GM12878 (cell line): ENCODE measurements around the gene PTPRD. TPM values are rescaled to one million over a fixed set of nuclear protein-coding genes. Genes with fewer than 3 reads are reported as not detected.

Experiments used
- ATAC-seq: fragments of 200-7000 bp; cut with Tn5 transposase; 3 replicates; pipeline ENCODE4 v1.9.1; 2020; ENCODE audit warnings: mild to moderate bottlenecking, moderate library complexity
- BruUV-seq: library from RNA; stranded (reverse); fragments of 400-500 nt; replicated peaks from 2 replicates; lab custom pipeline; 2021; lab: Mats Ljungman, UMichigan
- CTCF ChIA-PET: fragments of 300-600 bp; sonication (Branson Sonifier 250); formaldehyde crosslinking; extraction: SDS; loops from one replicate; lab custom pipeline; 2021; ENCODE audit warnings: inconsistent platforms; lab: Yijun Ruan, JAX
- POLR2A ChIA-PET: fragments of 350-600 bp; formaldehyde crosslinking; extraction: SDS; loops from one replicate; lab custom pipeline; 2021; ENCODE audit warnings: inconsistent platforms; lab: Charles Lee
- RAD21 ChIA-PET: fragments of 300-600 bp; sonication (Branson Sonifier 250); formaldehyde crosslinking; loops from one replicate; lab custom pipeline; 2023; ENCODE audit warnings: antibody characterized with exemption; ENCODE audit not compliant: unreplicated experiment; lab: Charles Lee
- SMC1A ChIA-PET: fragments of 300-600 bp; sonication (Branson Sonifier 250); formaldehyde crosslinking; loops from one replicate; lab custom pipeline; 2023; ENCODE audit not compliant: unreplicated experiment, uncharacterized antibody; lab: Charles Lee
- DNase-seq: peaks from one replicate; pipeline ENCODE4 v3.0.0-alpha.2; 2011; ENCODE audit warnings: low read depth, low spot score
- FAIRE-seq: peaks from 3 replicates; lab custom pipeline; 2011; peaks lifted over from hg19 to GRCh38; lab: Jason Lieb, UNC
- H2AFZ ChIP-seq: 2 replicates; pipeline ENCODE4 v1.6.0; 2011; ENCODE audit warnings: low read depth, low read length, control low read depth; ENCODE audit not compliant: control insufficient read depth
- H3K27ac ChIP-seq: 2 replicates; pipeline ENCODE4 v1.5.1; 2011; ENCODE audit warnings: control low read depth; ENCODE audit not compliant: control insufficient read depth, insufficient read depth
- H3K27me3 ChIP-seq, 2 experiments: replicated peaks in 1 of 2; 2 replicates each; pipeline versions ENCODE4 v1.6.0 to v1.6.1; 2011; ENCODE audit warnings: low read length in 1 of 2; ENCODE audit not compliant: control insufficient read depth in 2 of 2, insufficient read depth in 2 of 2
- H3K36me3 ChIP-seq, 2 experiments: 2 replicates each; pipeline ENCODE4 v1.5.1; 2011; ENCODE audit warnings: low read length in 1 of 2; ENCODE audit not compliant: control insufficient read depth in 2 of 2, insufficient read depth in 2 of 2
- H3K4me1 ChIP-seq: 2 replicates; pipeline ENCODE4 v1.6.1; 2011; ENCODE audit warnings: mild to moderate bottlenecking, low read length, moderate library complexity, mixed read lengths; ENCODE audit not compliant: control insufficient read depth, insufficient read depth
- H3K4me2 ChIP-seq: 2 replicates; pipeline ENCODE4 v1.6.0; 2011; ENCODE audit warnings: control low read depth; ENCODE audit not compliant: control insufficient read depth, insufficient read depth
- H3K4me3 ChIP-seq: fragments of 200-600 bp; sonication (generic); 2 replicates; pipeline ENCODE4 v1.5.1; 2016
- H3K79me2 ChIP-seq: 2 replicates; pipeline ENCODE4 v1.6.0; 2011; ENCODE audit warnings: low read length; ENCODE audit not compliant: control insufficient read depth, insufficient read depth
- H3K9ac ChIP-seq: 2 replicates; pipeline ENCODE4 v1.8.0; 2011; ENCODE audit warnings: low read length, control low read depth, mixed read lengths; ENCODE audit not compliant: control insufficient read depth, insufficient read depth
- H3K9me3 ChIP-seq: replicated peaks from 3 replicates; pipeline ENCODE4 v1.5.1; 2011; ENCODE audit warnings: mild to moderate bottlenecking, low read length; ENCODE audit not compliant: control insufficient read depth, insufficient read depth
- H4K20me1 ChIP-seq: 2 replicates; pipeline ENCODE4 v1.6.0; 2011; ENCODE audit not compliant: control insufficient read depth, insufficient read depth
- JUNB ChIP-seq: IDR thresholded peaks from 2 replicates; pipeline ENCODE4 v1.6.1; 2016; ENCODE audit warnings: antibody characterized with exemption, mild to moderate bottlenecking
- KLF5 ChIP-seq: fragments of 450-650 bp; IDR thresholded peaks from 2 replicates; pipeline ENCODE4 v1.6.1; 2014; ENCODE audit warnings: mild to moderate bottlenecking; ENCODE audit not compliant: partially characterized antibody
- NR2F1 ChIP-seq: fragments of 450-650 bp; conservative IDR thresholded peaks from 2 replicates; pipeline ENCODE4 v1.6.1; 2017; ENCODE audit warnings: mild to moderate bottlenecking
- POU2F2 ChIP-seq: IDR thresholded peaks from 3 replicates; pipeline ENCODE4 v1.6.1; 2011; ENCODE audit warnings: low read depth, mild to moderate bottlenecking, low read length, borderline replicate concordance
- RUNX3 ChIP-seq: IDR thresholded peaks from 2 replicates; pipeline ENCODE4 v1.6.1; 2012; ENCODE audit warnings: low read length, inconsistent platforms
- SMAD5 ChIP-seq: IDR thresholded peaks from 2 replicates; pipeline ENCODE4 v1.6.1; 2016; ENCODE audit warnings: antibody characterized with exemption, low read depth
- SMARCA5 ChIP-seq: fragments of 450-650 bp; IDR thresholded peaks from 2 replicates; pipeline ENCODE4 v1.6.1; 2017; ENCODE audit warnings: mild to moderate bottlenecking
- SRF ChIP-seq, 2 experiments: IDR thresholded peaks; 2 replicates each; pipeline ENCODE4 v1.6.1; 2011; ENCODE audit warnings: low read depth in 2 of 2, low read length in 2 of 2, mild to moderate bottlenecking in 1 of 2, moderate library complexity in 1 of 2
- TCF3 ChIP-seq: IDR thresholded peaks from 2 replicates; pipeline ENCODE4 v1.6.1; 2012; ENCODE audit warnings: low read depth, mild to moderate bottlenecking, low read length, borderline replicate concordance; ENCODE audit not compliant: insufficient read depth
- WGBS: methylation state at CpG from one replicate; pipeline ENCODE4 v1.1.6; 2016; ENCODE audit warnings: low lambda C conversion rate; ENCODE audit not compliant: insufficient replicate concordance, insufficient coverage; ENCODE audit errors: missing lambda C conversion rate; 5-methylcytosine and 5-hydroxymethylcytosine counted together
- in situ Hi-C: fragments of 300-500 bp; cut with MboI; formaldehyde crosslinking; loops from 9 replicates; pipeline ENCODE4 v1.14.3; 2018; ENCODE audit warnings: mixed read lengths
- intact Hi-C: fragments of 100-400 bp; cut with micrococcal nuclease; formaldehyde crosslinking; loops from one replicate; pipeline ENCODE4 v1.14.2; 2022; ENCODE audit not compliant: unreplicated experiment
- polyA plus RNA-seq, 11 experiments: library from polyadenylated mRNA; depleted of rRNA in 4 of 11; unstranded in 6 of 11; stranded (reverse) in 5 of 11; fragments of >200 nt; fragmentation: Nextera tagmentation in 4 of 11; fragmentation: Illumina TruSeq in 1 of 11; extraction: Ambion mirVana in 4 of 11; extraction: Trizol in 1 of 11; gene quantifications; 1 replicate in 1 of 11; 2 replicates in 10 of 11; pipeline versions ENCODE4 v1.2.1 to v1.2.3, GENCODE V29; 2011 to 2016; ENCODE audit warnings: inconsistent platforms in 2 of 11, missing spikeins in 2 of 11, low read depth in 1 of 11
- total RNA-seq, 4 experiments: library from RNA; depleted of rRNA in 3 of 4; stranded (reverse); fragments of >200 nt in 3 of 4; fragmentation: Illumina TruSeq in 1 of 4; extraction: Trizol in 1 of 4; gene quantifications; 2 replicates each; pipeline versions ENCODE4 v1.2.1 to v1.2.3, GENCODE V29; 2013 to 2021
- TF ChIP-seq, protein P1 (sequence below): IDR thresholded peaks from 2 replicates; pipeline ENCODE4 v1.6.1; 2012; ENCODE audit warnings: improper control_type of control experiment, low read depth, low read length; ENCODE audit not compliant: insufficient replicate concordance
- TF ChIP-seq, protein P2 (sequence below): fragments of 450-650 bp; IDR thresholded peaks from 2 replicates; pipeline ENCODE4 v1.6.1; 2014; ENCODE audit warnings: mild to moderate bottlenecking
- TF ChIP-seq, protein P3 (sequence below): fragments of 150-350 bp; IDR thresholded peaks from 2 replicates; pipeline ENCODE4 v1.6.1; 2014; ENCODE audit warnings: mild to moderate bottlenecking, low read depth, low read length
- TF ChIP-seq, protein P4 (sequence below): fragments of 450-650 bp; formaldehyde crosslinking; IDR thresholded peaks from 2 replicates; pipeline ENCODE4 v1.4.0; 2020; ENCODE audit warnings: mild to moderate bottlenecking, moderate library complexity

The PTPRD gene
- total and polyA plus RNA-seq, 10 of the 15 experiments (the other 5 are each of a cell fraction or from before 2014, with no cell fraction given): under 0.01 to 0.05 (median 0.01) TPM; not detected in 7

- in situ Hi-C loops: no loop called here
- 0% methylated on average over 1 of the region's 1 CpG for WGBS
- no peaks in the 10 kb centered on the region for H3K36me3 ChIP-seq
- ATAC-seq (no peak), DNase-seq (no peak), FAIRE-seq (no peak)
- H4K20me1 ChIP-seq: no peaks in the 10 kb centered on the region
- ChIA-PET POLR2A (no interaction called here), RAD21 (no interaction called here), CTCF (interaction anchor here (2.4 kb wide), 1 partner anchor 10 kb away, joined by 5 read pairs; no protein-coding TSS in a partner anchor), SMC1A (interaction anchor here (0.7 to 1.2 kb wide), 2 partner anchors 282 to 306 kb away, joined by 3 to 4 read pairs; no protein-coding TSS in a partner anchor)
- no peak overlapping the region for H3K27ac ChIP-seq
- no peak overlapping the region for H3K4me2 ChIP-seq
- no peaks in the 10 kb centered on the region for H3K9me3 ChIP-seq
- intact Hi-C loops: no loop called here
- no peak overlapping the region for H2AFZ ChIP-seq
- H3K27me3 ChIP-seq: no peaks in the 10 kb centered on the region
- H3K4me3 ChIP-seq: no peak overlapping the region
- no TSS peak for BruUV-seq
- no peak overlapping the region for H3K9ac ChIP-seq
- H3K4me1 ChIP-seq: no peaks in the 10 kb centered on the region
- H3K79me2 ChIP-seq: no peaks in the 10 kb centered on the region
- TF ChIP-seq, protein P1, sequence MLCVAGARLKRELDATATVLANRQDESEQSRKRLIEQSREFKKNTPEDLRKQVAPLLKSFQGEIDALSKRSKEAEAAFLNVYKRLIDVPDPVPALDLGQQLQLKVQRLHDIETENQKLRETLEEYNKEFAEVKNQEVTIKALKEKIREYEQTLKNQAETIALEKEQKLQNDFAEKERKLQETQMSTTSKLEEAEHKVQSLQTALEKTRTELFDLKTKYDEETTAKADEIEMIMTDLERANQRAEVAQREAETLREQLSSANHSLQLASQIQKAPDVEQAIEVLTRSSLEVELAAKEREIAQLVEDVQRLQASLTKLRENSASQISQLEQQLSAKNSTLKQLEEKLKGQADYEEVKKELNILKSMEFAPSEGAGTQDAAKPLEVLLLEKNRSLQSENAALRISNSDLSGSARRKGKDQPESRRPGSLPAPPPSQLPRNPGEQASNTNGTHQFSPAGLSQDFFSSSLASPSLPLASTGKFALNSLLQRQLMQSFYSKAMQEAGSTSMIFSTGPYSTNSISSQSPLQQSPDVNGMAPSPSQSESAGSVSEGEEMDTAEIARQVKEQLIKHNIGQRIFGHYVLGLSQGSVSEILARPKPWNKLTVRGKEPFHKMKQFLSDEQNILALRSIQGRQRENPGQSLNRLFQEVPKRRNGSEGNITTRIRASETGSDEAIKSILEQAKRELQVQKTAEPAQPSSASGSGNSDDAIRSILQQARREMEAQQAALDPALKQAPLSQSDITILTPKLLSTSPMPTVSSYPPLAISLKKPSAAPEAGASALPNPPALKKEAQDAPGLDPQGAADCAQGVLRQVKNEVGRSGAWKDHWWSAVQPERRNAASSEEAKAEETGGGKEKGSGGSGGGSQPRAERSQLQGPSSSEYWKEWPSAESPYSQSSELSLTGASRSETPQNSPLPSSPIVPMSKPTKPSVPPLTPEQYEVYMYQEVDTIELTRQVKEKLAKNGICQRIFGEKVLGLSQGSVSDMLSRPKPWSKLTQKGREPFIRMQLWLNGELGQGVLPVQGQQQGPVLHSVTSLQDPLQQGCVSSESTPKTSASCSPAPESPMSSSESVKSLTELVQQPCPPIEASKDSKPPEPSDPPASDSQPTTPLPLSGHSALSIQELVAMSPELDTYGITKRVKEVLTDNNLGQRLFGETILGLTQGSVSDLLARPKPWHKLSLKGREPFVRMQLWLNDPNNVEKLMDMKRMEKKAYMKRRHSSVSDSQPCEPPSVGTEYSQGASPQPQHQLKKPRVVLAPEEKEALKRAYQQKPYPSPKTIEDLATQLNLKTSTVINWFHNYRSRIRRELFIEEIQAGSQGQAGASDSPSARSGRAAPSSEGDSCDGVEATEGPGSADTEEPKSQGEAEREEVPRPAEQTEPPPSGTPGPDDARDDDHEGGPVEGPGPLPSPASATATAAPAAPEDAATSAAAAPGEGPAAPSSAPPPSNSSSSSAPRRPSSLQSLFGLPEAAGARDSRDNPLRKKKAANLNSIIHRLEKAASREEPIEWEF: no peak
- TF ChIP-seq SRF (IDR thresholded peaks at IDR 0.05; ENCODE audit: low read depth in 2 of 2, low read length in 2 of 2) (no peak), TCF3 (no peak), KLF5 (no peak), POU2F2 (no peak), JUNB (no peak), NR2F1 (no peak), SMAD5 (no peak), RUNX3 (no peak), SMARCA5 (no peak)
- TF ChIP-seq, protein P2, sequence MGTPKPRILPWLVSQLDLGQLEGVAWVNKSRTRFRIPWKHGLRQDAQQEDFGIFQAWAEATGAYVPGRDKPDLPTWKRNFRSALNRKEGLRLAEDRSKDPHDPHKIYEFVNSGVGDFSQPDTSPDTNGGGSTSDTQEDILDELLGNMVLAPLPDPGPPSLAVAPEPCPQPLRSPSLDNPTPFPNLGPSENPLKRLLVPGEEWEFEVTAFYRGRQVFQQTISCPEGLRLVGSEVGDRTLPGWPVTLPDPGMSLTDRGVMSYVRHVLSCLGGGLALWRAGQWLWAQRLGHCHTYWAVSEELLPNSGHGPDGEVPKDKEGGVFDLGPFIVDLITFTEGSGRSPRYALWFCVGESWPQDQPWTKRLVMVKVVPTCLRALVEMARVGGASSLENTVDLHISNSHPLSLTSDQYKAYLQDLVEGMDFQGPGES: no peak
- TF ChIP-seq, protein P3, sequence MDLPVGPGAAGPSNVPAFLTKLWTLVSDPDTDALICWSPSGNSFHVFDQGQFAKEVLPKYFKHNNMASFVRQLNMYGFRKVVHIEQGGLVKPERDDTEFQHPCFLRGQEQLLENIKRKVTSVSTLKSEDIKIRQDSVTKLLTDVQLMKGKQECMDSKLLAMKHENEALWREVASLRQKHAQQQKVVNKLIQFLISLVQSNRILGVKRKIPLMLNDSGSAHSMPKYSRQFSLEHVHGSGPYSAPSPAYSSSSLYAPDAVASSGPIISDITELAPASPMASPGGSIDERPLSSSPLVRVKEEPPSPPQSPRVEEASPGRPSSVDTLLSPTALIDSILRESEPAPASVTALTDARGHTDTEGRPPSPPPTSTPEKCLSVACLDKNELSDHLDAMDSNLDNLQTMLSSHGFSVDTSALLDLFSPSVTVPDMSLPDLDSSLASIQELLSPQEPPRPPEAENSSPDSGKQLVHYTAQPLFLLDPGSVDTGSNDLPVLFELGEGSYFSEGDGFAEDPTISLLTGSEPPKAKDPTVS: no peak
- TF ChIP-seq, protein P4, sequence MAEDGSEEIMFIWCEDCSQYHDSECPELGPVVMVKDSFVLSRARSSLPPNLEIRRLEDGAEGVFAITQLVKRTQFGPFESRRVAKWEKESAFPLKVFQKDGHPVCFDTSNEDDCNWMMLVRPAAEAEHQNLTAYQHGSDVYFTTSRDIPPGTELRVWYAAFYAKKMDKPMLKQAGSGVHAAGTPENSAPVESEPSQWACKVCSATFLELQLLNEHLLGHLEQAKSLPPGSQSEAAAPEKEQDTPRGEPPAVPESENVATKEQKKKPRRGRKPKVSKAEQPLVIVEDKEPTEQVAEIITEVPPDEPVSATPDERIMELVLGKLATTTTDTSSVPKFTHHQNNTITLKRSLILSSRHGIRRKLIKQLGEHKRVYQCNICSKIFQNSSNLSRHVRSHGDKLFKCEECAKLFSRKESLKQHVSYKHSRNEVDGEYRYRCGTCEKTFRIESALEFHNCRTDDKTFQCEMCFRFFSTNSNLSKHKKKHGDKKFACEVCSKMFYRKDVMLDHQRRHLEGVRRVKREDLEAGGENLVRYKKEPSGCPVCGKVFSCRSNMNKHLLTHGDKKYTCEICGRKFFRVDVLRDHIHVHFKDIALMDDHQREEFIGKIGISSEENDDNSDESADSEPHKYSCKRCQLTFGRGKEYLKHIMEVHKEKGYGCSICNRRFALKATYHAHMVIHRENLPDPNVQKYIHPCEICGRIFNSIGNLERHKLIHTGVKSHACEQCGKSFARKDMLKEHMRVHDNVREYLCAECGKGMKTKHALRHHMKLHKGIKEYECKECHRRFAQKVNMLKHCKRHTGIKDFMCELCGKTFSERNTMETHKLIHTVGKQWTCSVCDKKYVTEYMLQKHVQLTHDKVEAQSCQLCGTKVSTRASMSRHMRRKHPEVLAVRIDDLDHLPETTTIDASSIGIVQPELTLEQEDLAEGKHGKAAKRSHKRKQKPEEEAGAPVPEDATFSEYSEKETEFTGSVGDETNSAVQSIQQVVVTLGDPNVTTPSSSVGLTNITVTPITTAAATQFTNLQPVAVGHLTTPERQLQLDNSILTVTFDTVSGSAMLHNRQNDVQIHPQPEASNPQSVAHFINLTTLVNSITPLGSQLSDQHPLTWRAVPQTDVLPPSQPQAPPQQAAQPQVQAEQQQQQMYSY: no peak
These were observed 699.4 kb downstream of the PTPRD start for GRCh38 chr9:9913276-9913832.
